ENCODE results near the gene ZSWIM2.
"Not testable (repeated sequence)": the region's sequence is repeated elsewhere in the genome, so short reads cannot be mapped to it uniquely, and the experiment has no call there.

ZSWIM2 gene

GRCh38 chr2:186848873-186849578 lies at the start of gene ZSWIM2:
TSS of gene ZSWIM2 (minus strand) at chr2:186849170. CDS start at chr2:186849130, 40 bp downstream.
- H3K36me3 ChIP-seq (ENCODE audit: insufficient read depth, low read length) = no peaks in the 10 kb centered on the region
- H3K4me3 ChIP-seq (ENCODE audit: low read depth, low read length, poor library complexity, severe bottlenecking) = no peak within 1 kb of the TSS
- no peak within 1 kb of the TSS for H3K9ac ChIP-seq (ENCODE audit: low read length)
- no peaks in the 10 kb centered on the region for H3K9me3 ChIP-seq (ENCODE audit: low read length)
- H3K27ac ChIP-seq (ENCODE audit: low read depth, low read length, poor library complexity, severe bottlenecking) = no peak within 1 kb of the TSS
- H3K79me2 ChIP-seq (ENCODE audit: insufficient read depth, low read length) = no peaks in the 10 kb centered on the region
- no peaks in the 10 kb centered on the region for H3F3A ChIP-seq (ENCODE audit: insufficient read depth, low read length)
- H3K9me2 ChIP-seq (ENCODE audit: low read depth, low read length) = no peaks in the 10 kb centered on the region
- H3K27me3 ChIP-seq (ENCODE audit: insufficient read depth, low read length) = no peaks in the 10 kb centered on the region
- TF ChIP-seq CTCF (IDR thresholded peaks at IDR 0.05; ENCODE audit: low read length) (no peak), EZH2 (IDR thresholded peaks at IDR 0.05; ENCODE audit: borderline replicate concordance, low read length) (no peak)
- no peak within 1 kb of the TSS for H2AFZ ChIP-seq (ENCODE audit: low read length)
- H3K4me2 ChIP-seq (ENCODE audit: low read length) = no peak within 1 kb of the TSS
- H3K4me1 ChIP-seq (ENCODE audit: insufficient read depth, low read length, severe bottlenecking) = no peaks in the 10 kb centered on the region
- no peaks in the 10 kb centered on the region for H4K20me1 ChIP-seq (ENCODE audit: insufficient read depth, low read length)

GRCh38 chr2:186896220-186896619 lies 47.2 kb upstream of the ZSWIM2 start:
- H3K4me1 ChIP-seq (ENCODE audit: insufficient read depth, low read length, severe bottlenecking); H3K4me2 ChIP-seq (ENCODE audit: low read length); H3K4me3 ChIP-seq (ENCODE audit: low read depth, low read length, poor library complexity, severe bottlenecking); H4K20me1 ChIP-seq (ENCODE audit: insufficient read depth, low read length); H3K27ac ChIP-seq (ENCODE audit: low read depth, low read length, poor library complexity, severe bottlenecking); H3K9me3 ChIP-seq (ENCODE audit: low read length); H3K36me3 ChIP-seq (ENCODE audit: insufficient read depth, low read length); H3K27me3 ChIP-seq (ENCODE audit: insufficient read depth, low read length); H3K9me2 ChIP-seq (ENCODE audit: low read depth, low read length); H3K79me2 ChIP-seq (ENCODE audit: insufficient read depth, low read length); H2AFZ ChIP-seq (ENCODE audit: low read length); H3F3A ChIP-seq (ENCODE audit: insufficient read depth, low read length); H3K9ac ChIP-seq (ENCODE audit: low read length): not testable (repeated sequence)

- H3K27me3 ChIP-seq (ENCODE audit: insufficient read depth, low read length) = no peaks in the 10 kb centered on the region
- H3K9me3 ChIP-seq (ENCODE audit: low read length) = no peaks in the 10 kb centered on the region
- no peaks in the 10 kb centered on the region for H3K79me2 ChIP-seq (ENCODE audit: insufficient read depth, low read length)
- H3K4me1 ChIP-seq (ENCODE audit: insufficient read depth, low read length, severe bottlenecking) = no peaks in the 10 kb centered on the region
- H3F3A ChIP-seq (ENCODE audit: insufficient read depth, low read length) = no peaks in the 10 kb centered on the region
- H3K4me3 ChIP-seq (ENCODE audit: low read depth, low read length, poor library complexity, severe bottlenecking) = no peak overlapping the region
- no peaks in the 10 kb centered on the region for H3K36me3 ChIP-seq (ENCODE audit: insufficient read depth, low read length)
- no peak overlapping the region for H2AFZ ChIP-seq (ENCODE audit: low read length)
- H3K9ac ChIP-seq (ENCODE audit: low read length) = no peak overlapping the region
- no peaks in the 10 kb centered on the region for H4K20me1 ChIP-seq (ENCODE audit: insufficient read depth, low read length)
- no peak overlapping the region for H3K27ac ChIP-seq (ENCODE audit: low read depth, low read length, poor library complexity, severe bottlenecking)
- H3K4me2 ChIP-seq (ENCODE audit: low read length) = no peak overlapping the region
- TF ChIP-seq EZH2 (IDR thresholded peaks at IDR 0.05; ENCODE audit: borderline replicate concordance, low read length) (no peak), CTCF (IDR thresholded peaks at IDR 0.05; ENCODE audit: low read length) (no peak)
- no peaks in the 10 kb centered on the region for H3K9me2 ChIP-seq (ENCODE audit: low read depth, low read length)
Observed at GRCh38 chr2:186895451-186895850, 46.5 kb upstream of the ZSWIM2 start.

GRCh38 chr2:186894478-186894877 lies 45.5 kb upstream of the ZSWIM2 start:
- Histone ChIP-seq H3K36me3 (ENCODE audit: insufficient read depth, low read length) (no peaks in the 10 kb centered on the region), H3K4me3 (ENCODE audit: low read depth, low read length, poor library complexity, severe bottlenecking) (no peak overlapping the region), H2AFZ (ENCODE audit: low read length) (no peak overlapping the region), H3K4me1 (ENCODE audit: insufficient read depth, low read length, severe bottlenecking) (no peaks in the 10 kb centered on the region), H3K79me2 (ENCODE audit: insufficient read depth, low read length) (no peaks in the 10 kb centered on the region), H3K9ac (ENCODE audit: low read length) (no peak overlapping the region), H3K9me2 (ENCODE audit: low read depth, low read length) (no peaks in the 10 kb centered on the region), H3F3A (ENCODE audit: insufficient read depth, low read length) (no peaks in the 10 kb centered on the region), H3K4me2 (ENCODE audit: low read length) (no peak overlapping the region), H3K27me3 (ENCODE audit: insufficient read depth, low read length) (no peaks in the 10 kb centered on the region), H4K20me1 (ENCODE audit: insufficient read depth, low read length) (no peaks in the 10 kb centered on the region), H3K9me3 (ENCODE audit: low read length) (no peaks in the 10 kb centered on the region), H3K27ac (ENCODE audit: low read depth, low read length, poor library complexity, severe bottlenecking) (no peak overlapping the region)
- TF ChIP-seq EZH2 (IDR thresholded peaks at IDR 0.05; ENCODE audit: borderline replicate concordance, low read length) = no peak
- TF ChIP-seq CTCF (IDR thresholded peaks at IDR 0.05; ENCODE audit: low read length) = no peak
